ENCODE measurements around the gene NDFIP1. TPM values are rescaled to one million over a fixed set of nuclear protein-coding genes. Genes with fewer than 3 reads are reported as not detected.

Gene NDFIP1
- polyA plus RNA-seq, 1 donor (not counting 4 experiments of a cell fraction or from before 2014, with no cell fraction given): 38.2 TPM

GRCh38 chr5:142065273-142065672 is 43.3 kb upstream of the NDFIP1 start:
- H3K4me1 ChIP-seq (ENCODE audit: control insufficient read depth, extremely low read depth, insufficient read depth, low read length): no peaks in the 10 kb centered on the region
- DNase-seq (ENCODE audit: low read depth, low spot score) (no peak), FAIRE-seq (no peak)
- peaks cover 3% of the 10 kb centered on the region for H3K27me3 ChIP-seq (ENCODE audit: control insufficient read depth, extremely low read depth, insufficient read depth, low read length)
- H3K27ac ChIP-seq (ENCODE audit: control insufficient read depth, insufficient read depth, low read length): no peak overlapping the region
- dilution Hi-C loops (cut with MboI; ENCODE audit: extremely low pct_ligation_motif_present, low sequenced_read_pairs): no loop called here
- no peaks in the 10 kb centered on the region for H4K20me1 ChIP-seq (ENCODE audit: control insufficient read depth, extremely low read depth, insufficient read depth, low read length)
- H3K9ac ChIP-seq (ENCODE audit: control insufficient read depth, extremely low read depth, insufficient read depth, low read length): no peak overlapping the region
- H2AFZ ChIP-seq (ENCODE audit: control insufficient read depth, low read length): no peak overlapping the region
- H3K9me3 ChIP-seq (ENCODE audit: control insufficient read depth, low read depth, low read length): no peaks in the 10 kb centered on the region
- TF ChIP-seq CTCF (optimal IDR thresholded peaks at IDR 0.05 in 1 of 3, IDR thresholded peaks at IDR 0.05 in 1 of 3, conservative IDR thresholded peaks at IDR 0.05 in 1 of 3; ENCODE audit: extremely low read depth in 1 of 3, insufficient read depth in 2 of 3, low read length in 3 of 3) (no peak), EZH2 (IDR thresholded peaks at IDR 0.05; ENCODE audit: low read length) (no peak)
- no peak overlapping the region for H3K4me2 ChIP-seq (ENCODE audit: control insufficient read depth, extremely low read depth, insufficient read depth, low read depth, low read length)
- H3K9me1 ChIP-seq (ENCODE audit: control insufficient read depth, extremely low read depth, insufficient read depth, low read length): no peaks in the 10 kb centered on the region
- H3K4me3 ChIP-seq (ENCODE audit: control insufficient read depth in 2 of 3, extremely low read depth in 1 of 3, insufficient read depth in 2 of 3, low read depth in 1 of 3, low read length in 3 of 3): no peak overlapping the region
- no peaks in the 10 kb centered on the region for H3K36me3 ChIP-seq (ENCODE audit: control insufficient read depth in 2 of 2, extremely low read depth in 1 of 2, insufficient read depth in 2 of 2, low read length in 2 of 2)
- no peaks in the 10 kb centered on the region for H3K79me2 ChIP-seq (ENCODE audit: control insufficient read depth, insufficient read depth, low read length)

- H3K27ac ChIP-seq (ENCODE audit: control insufficient read depth, insufficient read depth, low read length): no peak overlapping the region
- no peak for FAIRE-seq
- no peak overlapping the region for H3K4me3 ChIP-seq (ENCODE audit: control insufficient read depth in 2 of 3, extremely low read depth in 1 of 3, insufficient read depth in 2 of 3, low read depth in 1 of 3, low read length in 3 of 3)
- no peak overlapping the region for H3K9ac ChIP-seq (ENCODE audit: control insufficient read depth, extremely low read depth, insufficient read depth, low read length)
- H3K4me1 ChIP-seq (ENCODE audit: control insufficient read depth, extremely low read depth, insufficient read depth, low read length): no peaks in the 10 kb centered on the region
- H4K20me1 ChIP-seq (ENCODE audit: control insufficient read depth, extremely low read depth, insufficient read depth, low read length): no peaks in the 10 kb centered on the region
- dilution Hi-C loops (cut with MboI; ENCODE audit: extremely low pct_ligation_motif_present, low sequenced_read_pairs): no loop called here
- H3K4me2 ChIP-seq (ENCODE audit: control insufficient read depth, extremely low read depth, insufficient read depth, low read depth, low read length): no peak overlapping the region
- H2AFZ ChIP-seq (ENCODE audit: control insufficient read depth, low read length): no peak overlapping the region
- no peaks in the 10 kb centered on the region for H3K79me2 ChIP-seq (ENCODE audit: control insufficient read depth, insufficient read depth, low read length)
- H3K9me3 ChIP-seq (ENCODE audit: control insufficient read depth, low read depth, low read length): no peaks in the 10 kb centered on the region
- H3K36me3 ChIP-seq (ENCODE audit: control insufficient read depth in 2 of 2, extremely low read depth in 1 of 2, insufficient read depth in 2 of 2, low read length in 2 of 2): no peaks in the 10 kb centered on the region
- peaks cover 3% of the 10 kb centered on the region for H3K27me3 ChIP-seq (ENCODE audit: control insufficient read depth, extremely low read depth, insufficient read depth, low read length)
- TF ChIP-seq CTCF (optimal IDR thresholded peaks at IDR 0.05 in 1 of 3, IDR thresholded peaks at IDR 0.05 in 1 of 3, conservative IDR thresholded peaks at IDR 0.05 in 1 of 3; ENCODE audit: extremely low read depth in 1 of 3, insufficient read depth in 2 of 3, low read length in 3 of 3): no peak
- no peak for TF ChIP-seq EZH2 (IDR thresholded peaks at IDR 0.05; ENCODE audit: low read length)
- H3K9me1 ChIP-seq (ENCODE audit: control insufficient read depth, extremely low read depth, insufficient read depth, low read length): no peaks in the 10 kb centered on the region
- DNase-seq (ENCODE audit: low read depth, low spot score): no peak
Measured at GRCh38 chr5:142069606-142070399, 38.8 kb upstream of the NDFIP1 start.
